Measurements from ENCODE around the gene CTIF.

The CTIF gene

DNA sequence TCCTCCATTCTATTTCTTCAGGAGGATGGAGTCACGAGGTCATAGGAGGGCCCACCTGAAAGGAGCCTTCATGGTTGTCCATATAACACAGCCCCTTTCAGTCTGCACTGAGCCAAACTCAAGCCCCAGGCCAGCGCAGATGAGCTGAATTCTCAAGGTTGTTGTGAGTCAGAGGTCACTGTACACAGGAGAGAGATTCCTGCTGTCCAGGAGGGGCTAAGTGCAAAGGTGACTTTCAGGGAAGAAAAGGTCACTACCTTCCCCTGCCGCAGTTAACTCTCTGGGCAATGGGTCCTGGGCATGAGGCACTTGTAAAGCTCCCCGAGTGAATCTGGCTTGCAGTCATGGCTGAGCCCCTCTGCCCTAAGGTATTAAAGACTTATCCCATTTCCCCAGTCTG, 150.7 kb downstream of the CTIF start:
- no peak for DNase-seq

DNA sequence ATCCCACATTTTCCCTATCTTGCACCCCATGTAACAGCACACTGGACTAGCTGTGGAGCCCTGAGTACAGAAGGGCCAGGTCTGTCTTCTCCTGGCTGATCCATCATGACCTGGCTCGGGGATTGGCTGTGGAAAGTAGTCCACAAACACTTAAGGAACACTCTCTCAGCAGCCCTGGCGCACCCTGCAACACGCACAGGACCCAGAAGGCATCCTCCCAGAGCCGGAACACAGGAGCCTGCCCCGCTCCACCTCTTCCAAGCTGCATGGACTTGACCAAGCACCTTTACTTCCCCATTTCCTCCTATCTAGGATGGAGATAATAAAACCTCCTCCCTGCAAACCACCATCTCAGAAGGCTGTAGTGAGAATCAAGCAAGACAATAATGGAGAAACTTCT, 151.7 kb downstream of the CTIF start:
- DNase-seq, result no peak

DNA sequence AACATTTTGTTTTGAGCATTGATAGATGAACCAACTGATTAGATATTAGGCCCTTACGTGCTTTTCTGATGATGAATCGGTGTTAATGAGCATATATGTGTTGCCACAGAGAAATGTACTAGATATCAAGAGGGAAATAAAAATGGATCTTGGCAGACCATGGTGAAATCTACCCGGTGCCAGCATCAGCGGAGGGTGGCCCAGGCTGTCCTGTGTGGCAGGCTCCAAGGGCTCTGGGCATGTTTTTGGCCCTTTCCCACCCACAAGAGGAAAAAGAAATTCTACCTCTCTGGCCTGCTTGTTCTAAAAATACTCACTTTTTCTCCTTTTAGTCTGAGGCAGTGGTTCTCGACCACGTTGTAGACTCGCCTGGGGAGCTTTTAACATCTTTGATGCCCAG, 154.2 kb downstream of the CTIF start:
- DNase-seq, result no peak

DNA sequence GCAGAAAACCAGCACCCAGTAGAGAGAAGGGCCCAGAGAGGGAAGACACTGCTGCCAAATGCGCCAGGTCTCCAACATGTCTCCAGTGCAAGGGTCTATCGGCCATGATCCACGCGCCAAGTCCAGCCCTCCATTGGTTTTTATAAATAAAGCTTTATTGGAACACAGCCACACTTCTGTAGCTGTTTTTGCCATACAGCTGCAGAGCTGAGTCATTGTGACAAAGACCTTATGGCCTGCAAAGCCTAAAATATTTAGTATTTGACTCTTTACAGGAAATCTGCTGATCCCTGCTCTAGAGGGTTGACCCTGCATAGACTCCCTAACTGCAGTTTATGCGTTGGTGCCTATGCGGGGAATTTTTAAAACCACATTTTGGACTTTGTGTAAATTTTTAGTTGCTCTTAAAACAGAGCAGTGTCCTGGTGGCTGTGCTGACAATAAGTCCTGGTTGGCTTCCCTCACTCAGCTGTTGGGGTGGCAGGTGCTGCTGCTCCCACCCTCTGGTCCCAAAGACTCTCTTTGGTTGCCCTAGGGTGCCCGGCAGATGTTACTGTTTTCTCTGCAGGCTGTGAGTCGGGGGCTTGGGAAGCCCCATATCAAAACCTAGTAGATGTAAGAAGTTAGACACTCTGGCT, 154.9 kb downstream of the CTIF start:
- DNase-seq, result no peak

DNA sequence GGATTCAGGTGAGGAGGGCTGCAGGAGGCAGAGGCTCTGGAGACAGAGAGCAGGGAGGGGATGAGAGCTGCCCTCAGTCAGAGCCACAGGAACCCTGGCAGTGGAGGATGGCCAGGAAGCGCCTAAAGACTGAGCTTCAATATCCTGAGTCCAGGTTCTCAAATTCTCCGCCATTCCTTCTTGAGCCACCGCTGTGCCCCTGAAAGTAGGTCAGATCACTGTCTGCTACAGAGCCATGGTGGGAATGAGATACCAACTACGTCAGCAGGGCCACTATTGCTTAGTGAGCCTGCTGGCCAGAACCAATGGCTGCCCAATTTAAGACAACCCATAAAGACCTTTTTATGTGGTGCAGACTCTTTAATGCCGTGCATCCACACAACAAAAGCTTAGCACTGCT, 155.5 kb downstream of the CTIF start:
- no peak for DNase-seq

DNA sequence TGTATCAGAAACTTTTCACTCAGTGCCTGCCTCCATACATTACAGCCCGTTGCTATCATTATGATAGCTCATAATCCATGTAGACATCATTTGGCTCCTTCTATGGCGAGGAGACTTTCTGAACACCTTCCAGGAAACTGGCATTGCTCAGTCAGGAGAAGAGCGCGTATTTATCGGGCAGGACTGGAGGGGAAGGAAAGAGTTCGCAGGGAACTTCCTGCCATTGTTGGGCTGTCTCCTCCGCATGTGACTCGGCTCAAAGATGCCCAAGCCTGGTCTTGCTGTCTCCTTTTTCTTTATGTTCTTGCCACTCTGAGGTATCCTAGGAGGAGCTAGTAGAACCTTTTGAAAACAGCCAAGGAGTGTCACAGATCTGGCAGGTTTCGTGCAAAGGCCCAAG, 156.8 kb downstream of the CTIF start:
- no peak for DNase-seq

DNA sequence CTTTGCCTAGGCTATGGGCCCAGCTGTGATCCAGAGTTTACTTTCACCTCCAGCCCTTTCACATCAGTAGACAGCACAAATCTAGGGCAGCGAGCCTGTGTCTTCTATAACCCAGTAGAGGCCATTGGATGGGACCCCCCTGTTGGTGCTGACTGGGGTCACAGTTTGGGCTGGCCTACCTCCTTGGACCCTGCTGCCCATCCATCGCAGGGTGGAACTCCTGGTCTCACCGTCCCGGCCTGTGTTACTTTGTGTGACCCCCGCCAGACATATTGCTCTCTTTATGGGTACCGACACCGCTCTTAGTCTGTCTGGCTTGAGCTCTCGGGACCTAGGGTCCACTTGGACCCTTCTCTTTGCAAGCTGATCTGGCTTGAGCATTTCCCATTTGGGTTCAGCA, 157.4 kb downstream of the CTIF start:
- DNase-seq, result no peak

DNA sequence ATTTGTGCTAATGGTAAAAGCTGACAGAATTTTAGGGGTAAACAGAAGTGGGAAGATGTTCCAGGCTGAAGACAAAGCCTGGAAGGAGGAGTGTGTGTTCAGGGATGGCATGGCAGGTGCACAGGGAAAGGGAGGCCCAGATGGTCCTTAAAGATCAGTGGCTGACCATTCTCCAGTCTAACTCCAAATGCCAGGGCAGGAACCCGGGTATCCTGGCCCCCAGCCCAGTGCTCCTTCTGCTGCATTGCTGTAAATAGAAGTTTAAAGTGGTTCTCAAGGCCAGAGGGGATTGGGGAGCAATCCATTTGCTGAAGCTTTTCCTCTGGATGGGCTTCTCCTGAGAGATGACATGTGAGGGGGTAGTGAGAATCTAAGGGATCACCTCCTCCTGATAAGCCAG, 158.6 kb downstream of the CTIF start:
- no peak for DNase-seq

DNA sequence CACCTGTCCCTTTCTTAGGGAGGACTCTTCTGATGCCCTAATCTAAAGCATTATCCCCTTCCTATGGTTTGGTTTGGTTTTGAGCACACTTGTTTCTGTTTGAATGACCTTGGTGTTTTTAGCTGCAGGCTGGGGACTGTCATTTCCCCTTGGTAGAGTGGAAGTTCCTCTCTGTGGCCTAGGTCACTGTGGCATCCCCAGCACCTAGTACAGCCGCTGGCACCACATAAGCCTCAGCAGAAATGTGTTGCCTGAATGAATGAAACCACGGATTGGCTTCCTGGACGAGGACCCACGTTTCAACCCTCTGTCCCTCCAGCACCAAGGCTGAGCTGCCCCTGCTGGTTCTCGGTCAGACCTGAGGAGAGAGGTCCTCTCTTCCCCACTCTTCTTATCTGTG, 159.9 kb downstream of the CTIF start:
- no peak for DNase-seq

DNA sequence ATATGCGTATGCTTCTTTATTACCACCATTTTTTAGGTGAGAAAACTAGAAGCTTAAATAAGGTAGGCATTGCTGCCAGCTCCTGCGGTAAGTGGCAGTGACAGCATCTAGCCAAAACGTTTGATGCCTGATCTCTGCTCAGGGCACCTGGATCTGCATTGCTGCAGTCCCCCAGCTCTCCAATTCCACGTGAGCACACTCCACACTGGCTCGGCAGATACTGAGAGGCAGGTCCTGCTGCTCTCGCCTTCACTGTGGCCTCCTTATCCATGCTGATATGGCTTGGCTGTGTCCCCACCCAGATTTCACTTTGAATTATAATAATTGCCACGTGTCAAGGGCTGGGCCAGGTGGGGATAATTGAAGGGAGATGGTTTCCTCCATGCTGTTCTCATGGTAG, 160.9 kb downstream of the CTIF start:
- DNase-seq, result no peak

DNA sequence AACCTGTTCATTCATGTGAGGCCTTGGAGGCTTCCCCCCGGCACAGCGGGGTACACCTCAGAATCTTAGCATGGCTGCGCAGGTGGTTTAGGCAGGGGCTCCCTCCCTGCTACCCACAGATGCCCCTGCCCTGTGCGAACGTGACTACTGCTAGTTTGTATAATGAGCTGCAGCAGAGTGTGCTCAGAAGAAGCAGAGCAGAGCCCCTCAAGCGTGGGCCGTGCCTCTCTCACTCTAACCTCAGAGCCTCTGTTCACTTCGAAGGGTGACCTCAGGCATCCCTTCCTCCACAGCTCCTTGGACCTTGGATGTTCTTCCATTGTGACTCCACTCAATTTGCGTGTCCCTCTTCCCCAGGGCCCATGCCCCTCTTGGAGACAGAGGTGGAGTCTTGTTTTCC, 161.6 kb downstream of the CTIF start:
- no peak for DNase-seq

DNA sequence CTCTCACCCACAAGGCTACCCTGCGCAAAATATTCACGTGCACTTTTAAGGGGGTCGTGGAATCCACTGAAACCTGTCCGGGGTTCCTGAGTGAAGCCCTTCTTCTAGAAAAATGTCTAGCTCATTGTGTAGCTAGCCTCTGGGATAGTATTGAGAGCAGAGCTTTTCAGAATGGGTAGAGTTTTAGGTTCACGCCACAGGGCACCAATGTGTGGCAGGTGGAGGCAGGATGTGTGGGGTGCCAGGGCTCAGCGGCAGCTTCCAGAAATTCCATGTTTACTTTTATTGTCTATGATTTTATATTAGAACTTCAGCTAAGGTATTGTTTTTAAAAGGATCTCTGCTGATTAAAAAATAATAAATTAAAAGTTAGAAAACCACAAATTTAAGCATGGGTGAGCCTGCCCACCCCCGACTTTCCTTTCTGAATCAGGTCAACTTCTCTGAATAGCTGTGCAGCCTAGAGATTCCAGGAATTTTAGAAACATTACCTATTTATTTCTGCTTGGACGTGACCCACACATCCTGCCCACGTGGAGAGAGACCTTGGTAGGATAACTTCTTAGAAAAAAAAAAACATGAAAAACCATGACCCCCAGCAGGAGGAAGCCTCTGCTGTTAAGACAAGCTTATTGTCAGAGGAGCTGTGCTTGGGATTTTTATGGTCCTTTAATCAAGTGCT, 163.7 kb downstream of the CTIF start:
- DNase-seq, result no peak

DNA sequence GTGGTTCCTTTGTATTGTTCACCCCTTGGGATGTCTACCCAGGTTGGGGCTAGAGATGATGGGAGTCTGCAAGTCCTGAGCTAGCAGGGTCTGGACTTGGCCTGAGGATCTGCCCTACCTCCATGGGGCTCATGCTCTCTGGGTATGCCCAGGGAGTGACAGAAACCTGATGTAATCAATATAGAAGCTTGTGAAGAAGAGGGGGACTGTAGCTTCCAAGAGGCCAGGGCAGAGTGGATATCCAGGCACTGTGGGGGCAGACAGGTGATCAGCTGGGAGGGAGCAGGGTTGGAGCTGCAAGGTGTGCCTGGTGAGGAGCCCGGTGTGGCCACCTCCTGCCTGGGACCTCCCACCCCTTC, 164.2 kb downstream of the CTIF start:
- DNase-seq, result no peak

DNA sequence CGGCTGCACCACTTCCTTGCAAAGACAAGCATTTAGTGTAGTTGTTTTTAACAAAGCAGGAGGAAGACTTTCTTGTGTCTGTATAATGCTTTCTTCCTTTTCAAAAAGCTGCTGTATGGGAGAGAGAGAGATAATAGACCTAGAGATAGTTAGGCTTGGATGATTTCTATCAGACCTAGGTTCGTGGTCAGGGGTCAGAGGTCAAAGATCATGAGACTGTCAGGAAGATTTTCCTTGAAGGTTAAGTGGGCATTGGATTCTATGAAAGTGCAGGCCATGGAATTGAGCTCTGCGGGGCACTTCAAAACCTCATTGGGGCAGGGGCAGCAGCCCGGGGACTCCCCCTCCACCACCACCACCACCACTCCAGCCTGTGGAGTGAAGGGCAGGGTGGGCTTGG, 164.6 kb downstream of the CTIF start:
- no peak for DNase-seq

DNA sequence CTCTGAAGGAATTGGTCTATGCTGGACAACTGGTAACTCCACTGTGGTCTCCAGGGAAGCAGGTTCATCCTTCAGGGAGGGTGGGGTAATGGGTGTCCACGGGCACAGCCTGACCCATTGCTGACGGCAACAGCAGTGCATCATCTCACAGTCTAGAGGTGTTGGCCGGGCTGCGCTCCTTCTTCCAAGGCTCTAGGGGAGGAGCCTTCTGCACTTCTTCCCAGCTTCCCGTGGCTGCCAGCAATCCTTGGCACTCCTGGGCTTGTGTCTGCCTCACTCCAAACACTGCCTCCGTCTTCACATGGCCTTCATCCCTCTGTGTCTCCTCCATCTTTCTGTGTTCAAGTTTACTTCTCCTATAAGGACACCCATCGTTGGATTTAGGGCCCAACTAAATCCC, 166.2 kb downstream of the CTIF start:
- DNase-seq, result no peak

DNA sequence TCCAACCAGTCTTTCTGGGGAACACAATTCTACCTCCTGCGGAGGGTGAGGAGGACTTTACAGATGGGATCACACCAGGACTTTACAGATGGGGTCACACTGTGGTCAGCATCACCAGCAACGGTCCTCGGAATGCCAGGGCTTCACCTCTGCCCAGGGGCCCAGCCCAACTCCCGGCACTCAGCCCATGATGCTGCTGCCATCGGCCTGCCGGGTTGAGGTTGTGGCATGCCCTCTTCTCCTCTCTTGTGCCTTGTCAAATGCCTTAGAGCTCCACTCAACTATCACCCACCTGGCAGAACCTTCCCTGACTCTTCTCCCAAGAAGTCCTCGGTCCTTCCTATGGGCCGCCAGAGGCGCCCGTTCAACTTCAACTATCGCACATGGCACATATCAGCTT, 166.7 kb downstream of the CTIF start:
- DNase-seq, result no peak

DNA sequence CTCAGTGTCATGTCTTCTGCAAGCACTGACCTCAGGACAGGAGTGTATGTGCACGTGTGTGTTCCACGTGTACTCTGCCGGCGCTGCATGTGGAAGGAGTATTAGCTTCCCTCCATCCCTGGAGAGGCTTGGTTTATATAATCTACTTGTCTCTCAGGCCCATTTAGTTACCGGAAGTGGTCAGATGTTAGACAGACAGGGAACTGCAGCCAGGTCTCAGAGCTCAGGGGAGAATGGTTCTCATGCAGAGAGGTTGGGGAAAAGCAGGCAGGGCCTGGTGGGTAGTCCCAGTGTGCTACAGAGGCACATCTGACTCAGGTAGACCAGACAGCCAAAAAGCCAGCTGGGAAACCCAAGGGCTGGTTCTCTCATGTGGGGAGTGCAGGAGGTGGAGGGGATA, 167.9 kb downstream of the CTIF start:
- no peak for DNase-seq

DNA sequence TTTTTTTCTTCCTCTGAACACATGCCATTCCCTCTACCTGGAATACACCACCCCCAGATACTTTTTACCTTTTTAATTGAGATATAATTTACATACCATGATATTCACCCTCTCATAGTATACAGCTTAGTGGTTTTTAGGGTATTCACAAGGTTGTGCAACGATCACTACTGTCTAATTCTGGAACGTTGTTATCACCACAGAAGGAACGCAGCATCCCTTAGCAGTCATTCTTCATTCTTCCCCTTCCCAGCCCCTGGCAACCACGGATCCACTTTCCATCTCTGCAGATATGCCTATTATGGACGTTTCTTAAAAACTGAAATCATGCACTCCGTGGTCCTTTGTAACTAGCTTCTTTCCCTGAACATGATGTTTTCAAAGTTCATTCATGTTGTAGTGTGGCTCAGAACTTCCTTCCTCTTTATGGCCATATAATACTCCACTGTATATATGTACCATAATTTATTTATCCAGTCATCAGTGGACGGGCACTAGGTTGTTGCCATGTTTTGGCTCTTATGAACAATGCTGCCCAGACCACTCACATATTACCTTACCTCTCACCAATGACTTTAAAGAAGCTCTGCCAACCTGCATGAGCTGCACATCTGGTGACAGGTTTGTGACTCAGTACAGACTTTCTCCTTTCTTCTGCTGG, 168.9 kb downstream of the CTIF start:
- no peak for DNase-seq

DNA sequence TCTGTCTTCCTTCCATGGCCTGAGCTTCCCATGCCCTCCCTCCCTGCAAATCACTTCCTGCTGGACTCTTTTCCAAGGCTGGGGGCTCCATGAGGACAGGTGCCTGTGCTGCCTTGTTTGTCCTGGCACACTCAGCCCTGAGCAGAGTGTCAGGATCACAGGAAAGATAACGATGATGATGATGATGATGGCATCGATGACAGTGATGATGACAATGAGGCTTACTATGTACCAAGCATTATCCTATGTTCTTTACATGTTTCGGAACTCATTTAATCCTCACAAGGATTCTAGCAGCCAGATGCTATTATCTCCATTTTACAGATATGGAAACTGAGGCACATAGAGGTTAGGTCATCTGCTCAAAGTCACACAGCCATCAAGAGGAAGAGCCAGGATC, 170.0 kb downstream of the CTIF start:
- no peak for DNase-seq

DNA sequence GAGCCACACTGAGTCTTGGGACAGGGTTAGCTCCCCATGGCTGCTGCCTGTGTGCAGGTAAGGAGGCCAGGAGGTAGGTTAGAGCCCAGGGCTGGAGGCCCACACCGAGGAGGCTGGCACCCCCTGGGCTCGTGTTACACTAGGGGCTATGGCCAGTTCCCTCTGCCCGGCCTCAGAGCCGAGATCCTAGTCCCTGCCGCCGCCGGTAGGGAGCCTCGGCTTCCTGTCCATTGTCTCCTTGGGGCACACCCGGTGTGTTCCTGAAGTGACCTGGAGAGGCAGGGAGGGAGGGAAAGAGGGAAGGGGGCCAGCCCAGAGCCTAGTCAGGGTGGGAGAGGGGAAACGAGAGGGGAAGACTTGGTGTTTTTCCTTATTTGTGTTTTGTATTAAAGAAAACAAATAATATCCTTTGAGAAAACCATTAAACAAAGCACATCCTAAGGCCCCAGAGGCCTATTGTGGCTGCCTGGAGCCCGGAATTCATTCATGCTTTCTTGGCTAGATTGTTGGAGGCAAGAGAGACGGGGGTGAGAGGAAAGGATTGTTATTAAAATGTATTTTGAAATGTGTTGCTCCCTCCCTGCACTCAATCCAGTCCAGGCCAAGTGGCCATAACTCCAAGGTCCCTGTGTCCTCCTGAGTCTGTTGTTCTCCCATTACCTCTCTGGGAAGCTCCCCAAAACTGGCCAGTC, 170.7 kb downstream of the CTIF start:
- DNase-seq, result no peak

DNA sequence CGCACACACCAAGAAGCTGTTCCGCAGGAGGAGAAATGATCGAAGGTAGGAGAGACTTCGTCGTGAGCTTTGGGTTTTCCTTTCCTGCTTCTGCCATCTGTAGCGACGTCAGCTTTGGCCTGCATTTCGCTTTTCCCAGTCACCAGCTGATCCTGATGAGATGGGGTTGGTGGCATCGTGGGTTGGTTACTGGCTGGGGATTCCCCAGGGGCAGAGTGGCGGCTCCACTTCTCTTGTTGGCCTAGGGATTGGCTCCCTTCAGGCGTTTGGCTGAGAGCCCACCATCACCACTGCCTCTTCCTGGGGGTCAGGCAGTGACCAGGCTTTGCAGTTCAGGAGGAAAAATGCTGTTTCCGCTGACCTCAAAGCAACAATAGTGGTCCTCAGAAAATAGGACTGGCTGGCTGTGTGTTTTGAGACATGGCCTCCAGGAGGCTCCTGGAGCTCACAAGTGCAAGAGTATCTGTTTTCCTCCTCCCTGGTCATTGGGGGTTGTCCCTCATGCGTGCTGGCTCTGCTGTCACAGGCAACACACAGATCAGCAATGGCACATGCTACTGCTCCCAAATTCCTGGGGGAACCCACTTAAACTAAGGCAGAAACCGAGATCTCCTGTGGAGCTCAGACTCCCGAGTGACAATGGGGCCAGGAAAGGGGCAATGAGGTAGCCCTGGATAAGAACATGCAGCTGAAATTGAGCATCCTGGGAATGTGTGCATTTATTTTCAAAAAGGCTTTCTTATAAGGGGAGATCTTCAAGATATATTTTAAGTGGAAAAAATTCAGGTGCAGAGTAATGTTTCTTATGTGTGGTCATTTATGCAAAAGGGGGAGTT, 173.0 kb downstream of the CTIF start:
- DNase-seq, result no peak

DNA sequence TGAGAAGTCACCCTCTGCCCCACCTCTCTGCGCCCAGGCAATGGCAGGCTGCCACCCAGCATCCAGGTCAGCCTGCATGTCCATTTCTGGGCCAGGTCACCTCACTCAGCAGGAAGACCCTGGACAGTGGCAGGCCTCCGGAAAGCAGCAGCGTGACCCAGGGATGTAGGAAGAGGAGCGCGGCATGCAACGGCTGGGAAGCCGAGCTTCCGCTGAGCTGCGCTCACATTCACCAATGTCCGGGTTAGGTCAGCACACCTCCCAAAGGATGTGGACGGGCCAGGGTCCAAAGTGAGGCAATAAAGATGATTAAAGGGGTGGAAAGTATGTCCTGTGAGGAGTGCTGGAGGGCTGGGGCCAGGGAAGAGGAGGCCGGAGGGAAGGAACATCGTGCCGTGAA, 174.5 kb downstream of the CTIF start:
- no peak for DNase-seq

DNA sequence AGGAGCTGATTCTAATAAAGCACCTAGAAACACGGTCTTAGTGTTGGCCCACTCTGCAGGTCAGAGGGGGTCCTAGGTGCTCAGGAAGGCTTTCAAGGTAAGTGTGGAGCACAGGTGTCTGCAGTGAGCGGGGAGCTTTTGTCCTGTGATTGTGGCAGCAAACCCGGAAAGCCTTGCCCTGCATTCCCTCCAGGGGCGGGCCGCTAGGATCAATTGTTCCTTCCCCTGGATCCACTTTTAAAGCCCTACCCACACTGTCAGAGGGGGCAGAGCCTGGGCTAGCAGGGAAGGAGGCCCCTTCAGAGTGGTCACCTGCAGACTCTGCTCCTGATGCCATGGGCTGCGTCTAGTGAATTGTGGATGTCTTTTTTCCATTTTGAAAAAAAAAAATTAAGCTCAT, 176.0 kb downstream of the CTIF start:
- no peak for DNase-seq
